ENCODE measurements around the gene PCNT. TPM values are rescaled to one million over a fixed set of nuclear protein-coding genes. Genes with fewer than 3 reads are reported as not detected.

The PCNT gene
- total RNA-seq, 1 experiment from 2014 or later, result 34.0 TPM

- ChIA-PET CTCF (interaction anchor here (0.5 to 0.6 kb wide), 3 partner anchors 29 to 1317 kb away, joined by 3 read pairs; no protein-coding TSS in a partner anchor), POLR2A (interaction anchor here (1.0 to 1.1 kb wide), 3 partner anchors 12 to 182 kb away, joined by 3 to 4 read pairs (median 3); partner anchors contain the start of gene PRMT2)
- Mint-ChIP-seq H3K36me3 (ENCODE audit: insufficient read depth, unreplicated experiment) (peaks cover 14% of the 10 kb centered on the region), H3K27me3 (ENCODE audit: insufficient read depth, unreplicated experiment) (no peaks in the 10 kb centered on the region), H3K9me3 (ENCODE audit: unreplicated experiment) (no peaks in the 10 kb centered on the region), H3K27ac (ENCODE audit: low read depth, unreplicated experiment) (no peak overlapping the region), H3K4me3 (ENCODE audit: unreplicated experiment) (no peak overlapping the region), H3K4me1 (ENCODE audit: insufficient read depth, unreplicated experiment) (no peaks in the 10 kb centered on the region)
- BruUV-seq (replicated peaks), result no TSS peak
- TF ChIP-seq, protein P1, sequence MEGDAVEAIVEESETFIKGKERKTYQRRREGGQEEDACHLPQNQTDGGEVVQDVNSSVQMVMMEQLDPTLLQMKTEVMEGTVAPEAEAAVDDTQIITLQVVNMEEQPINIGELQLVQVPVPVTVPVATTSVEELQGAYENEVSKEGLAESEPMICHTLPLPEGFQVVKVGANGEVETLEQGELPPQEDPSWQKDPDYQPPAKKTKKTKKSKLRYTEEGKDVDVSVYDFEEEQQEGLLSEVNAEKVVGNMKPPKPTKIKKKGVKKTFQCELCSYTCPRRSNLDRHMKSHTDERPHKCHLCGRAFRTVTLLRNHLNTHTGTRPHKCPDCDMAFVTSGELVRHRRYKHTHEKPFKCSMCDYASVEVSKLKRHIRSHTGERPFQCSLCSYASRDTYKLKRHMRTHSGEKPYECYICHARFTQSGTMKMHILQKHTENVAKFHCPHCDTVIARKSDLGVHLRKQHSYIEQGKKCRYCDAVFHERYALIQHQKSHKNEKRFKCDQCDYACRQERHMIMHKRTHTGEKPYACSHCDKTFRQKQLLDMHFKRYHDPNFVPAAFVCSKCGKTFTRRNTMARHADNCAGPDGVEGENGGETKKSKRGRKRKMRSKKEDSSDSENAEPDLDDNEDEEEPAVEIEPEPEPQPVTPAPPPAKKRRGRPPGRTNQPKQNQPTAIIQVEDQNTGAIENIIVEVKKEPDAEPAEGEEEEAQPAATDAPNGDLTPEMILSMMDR (IDR thresholded peaks at IDR 0.05; ENCODE audit: unreplicated experiment), result no peak
- no peak for DNase-seq (ENCODE audit: unreplicated experiment)
- intact Hi-C loops (cut with micrococcal nuclease), result no loop called here
Measured at GRCh38 chr21:46454142-46454541, 130.2 kb downstream of the PCNT start.

- H3K4me3 Mint-ChIP-seq (ENCODE audit: unreplicated experiment), result no peak overlapping the region
- no peak for DNase-seq (ENCODE audit: unreplicated experiment)
- CTCF ChIA-PET, result interaction anchor here (0.5 to 0.6 kb wide), 3 partner anchors 125 to 1318 kb away, joined by 3 read pairs; no protein-coding TSS in a partner anchor
- peaks cover 14% of the 10 kb centered on the region for H3K36me3 Mint-ChIP-seq (ENCODE audit: insufficient read depth, unreplicated experiment)
- no peak overlapping the region for H3K27ac Mint-ChIP-seq (ENCODE audit: low read depth, unreplicated experiment)
- no peaks in the 10 kb centered on the region for H3K27me3 Mint-ChIP-seq (ENCODE audit: insufficient read depth, unreplicated experiment)
- TF ChIP-seq, protein P1 (IDR thresholded peaks at IDR 0.05; ENCODE audit: unreplicated experiment), result no peak
- H3K9me3 Mint-ChIP-seq (ENCODE audit: unreplicated experiment), result no peaks in the 10 kb centered on the region
- no TSS peak for BruUV-seq (replicated peaks)
- intact Hi-C loops (cut with micrococcal nuclease), result no loop called here
- POLR2A ChIA-PET, result interaction anchor here (1.0 to 1.1 kb wide), 4 partner anchors 11 to 181 kb away, joined by 3 to 4 read pairs (median 4); partner anchors contain the start of gene PRMT2
- no peaks in the 10 kb centered on the region for H3K4me1 Mint-ChIP-seq (ENCODE audit: insufficient read depth, unreplicated experiment)
Measured at GRCh38 chr21:46454634-46455390, 130.9 kb downstream of the PCNT start.

- H3K4me1 Mint-ChIP-seq (ENCODE audit: insufficient read depth, unreplicated experiment), result no peaks in the 10 kb centered on the region
- DNase-seq (ENCODE audit: unreplicated experiment), result peak; percentile 38
- peaks cover 14% of the 10 kb centered on the region for H3K36me3 Mint-ChIP-seq (ENCODE audit: insufficient read depth, unreplicated experiment)
- no peaks in the 10 kb centered on the region for H3K27me3 Mint-ChIP-seq (ENCODE audit: insufficient read depth, unreplicated experiment)
- intact Hi-C loops (cut with micrococcal nuclease), result no loop called here
- TF ChIP-seq, protein P1 (IDR thresholded peaks at IDR 0.05; ENCODE audit: unreplicated experiment), result no peak
- ChIA-PET CTCF (interaction anchor here (0.6 to 0.8 kb wide), 3 partner anchors 50 to 189 kb away, joined by 3 to 4 read pairs (median 3); no protein-coding TSS in a partner anchor), POLR2A (interaction anchor here (1.0 to 4.6 kb wide), 4 partner anchors 131 to 184 kb away, joined by 4 to 43 read pairs (median 5); partner anchors contain the start of gene PRMT2)
- H3K27ac Mint-ChIP-seq (ENCODE audit: low read depth, unreplicated experiment), result no peak overlapping the region
- no peak overlapping the region for H3K4me3 Mint-ChIP-seq (ENCODE audit: unreplicated experiment)
- no TSS peak for BruUV-seq (replicated peaks)
- no peaks in the 10 kb centered on the region for H3K9me3 Mint-ChIP-seq (ENCODE audit: unreplicated experiment)
Measured at GRCh38 chr21:46455575-46456385, 131.8 kb downstream of the PCNT start.

- Mint-ChIP-seq H3K9me3 (ENCODE audit: unreplicated experiment) (no peaks in the 10 kb centered on the region), H3K36me3 (ENCODE audit: insufficient read depth, unreplicated experiment) (peaks cover 14% of the 10 kb centered on the region), H3K4me3 (ENCODE audit: unreplicated experiment) (peak overlapping the region; percentile 79), H3K4me1 (ENCODE audit: insufficient read depth, unreplicated experiment) (peaks cover 5% of the 10 kb centered on the region), H3K27me3 (ENCODE audit: insufficient read depth, unreplicated experiment) (no peaks in the 10 kb centered on the region), H3K27ac (ENCODE audit: low read depth, unreplicated experiment) (no peak overlapping the region)
- TF ChIP-seq, protein P1 (IDR thresholded peaks at IDR 0.05; ENCODE audit: unreplicated experiment), result no peak
- ChIA-PET POLR2A (interaction anchor here (1.1 to 4.6 kb wide), 3 partner anchors 132 to 183 kb away, joined by 4 to 43 read pairs (median 6); partner anchors contain the start of gene PRMT2), CTCF (no interaction called here)
- no TSS peak for BruUV-seq (replicated peaks)
- intact Hi-C loops (cut with micrococcal nuclease), result no loop called here
- no peak for DNase-seq (ENCODE audit: unreplicated experiment)
Measured at GRCh38 chr21:46456750-46457149, 132.8 kb downstream of the PCNT start.

Data from MCF 10A (cell line).